Sigmoid colon (tissue), 7 donors: ENCODE data around the gene ENO3. TPM values are rescaled to one million over a fixed set of nuclear protein-coding genes. Genes with fewer than 3 reads are reported as not detected.

ENCODE experiments used
- DNase-seq: peaks from one replicate; pipeline ENCODE4 v3.0.0-alpha.2; 2019
- H3K27ac ChIP-seq, 4 donors: fragments of 200-600 bp; sonication (generic); one replicate each; pipeline ENCODE4 v1.5.1; 2016 to 2019; ENCODE audit warnings: mild to moderate bottlenecking in 1 of 4
- H3K27me3 ChIP-seq, 3 donors: fragments of 200-600 bp; sonication (generic); one replicate each; pipeline ENCODE4 v1.5.1; 2019; ENCODE audit warnings: mild to moderate bottlenecking in 1 of 3
- H3K36me3 ChIP-seq, 4 donors: fragments of 200-600 bp; sonication (generic); one replicate each; pipeline ENCODE4 v1.5.1; 2016 to 2019
- H3K4me1 ChIP-seq, 4 donors: fragments of 200-600 bp; sonication (generic); one replicate each; pipeline ENCODE4 v1.5.1; 2017 to 2019
- H3K4me3 ChIP-seq, 4 donors: fragments of 200-600 bp; sonication (generic); one replicate each; pipeline ENCODE4 v1.5.1; 2017 to 2019; ENCODE audit warnings: mild to moderate bottlenecking in 2 of 4, moderate library complexity in 1 of 4
- H3K9me3 ChIP-seq, 4 donors: fragments of 200-600 bp in 3 of 4; sonication (generic) in 3 of 4; one replicate each; pipeline versions ENCODE4 v1.5.1 to v1.6.1; 2013 to 2019
- EP300 ChIP-seq, 4 donors: sonication (generic); formaldehyde crosslinking; IDR thresholded peaks; one replicate each; pipeline ENCODE4 v1.6.1; 2017; ENCODE audit warnings: antibody characterized with exemption in 4 of 4
- POLR2A ChIP-seq, 2 donors: fragments of 450-650 bp; IDR thresholded peaks; one replicate each; pipeline ENCODE4 v1.6.1; 2016; ENCODE audit warnings: antibody characterized with exemption in 2 of 2, mild to moderate bottlenecking in 2 of 2, moderate library complexity in 2 of 2
- POLR2AphosphoS5 ChIP-seq, 4 donors: sonication (generic); formaldehyde crosslinking; IDR thresholded peaks; one replicate each; pipeline ENCODE4 v1.6.1; 2017; ENCODE audit warnings: antibody characterized with exemption in 4 of 4
- WGBS, 2 donors: extraction: QIAGEN DNeasy Blood & Tissue Kit; methylation state at CpG; one replicate each; pipeline ENCODE4 v1.1.7; 2013; 5-methylcytosine and 5-hydroxymethylcytosine counted together
- intact Hi-C: fragments of 100-400 bp; cut with DNase I; formaldehyde crosslinking; loops from one replicate; pipeline ENCODE4 v1.15.1; 2023
- polyA plus RNA-seq, 3 donors: library from polyadenylated mRNA; stranded (reverse); fragments of 200-250 nt; gene quantifications; one replicate each; pipeline ENCODE4 v1.2.3, GENCODE V29; 2013
- total RNA-seq, 4 donors: library from RNA; depleted of rRNA; stranded (reverse); fragments of >200 nt; gene quantifications; one replicate each; pipeline ENCODE4 v1.1.0, GENCODE V29; 2016
- TF ChIP-seq, protein P1 (sequence below), 4 experiments: fragments of 450-650 bp in 3 of 4; fragments of 200-600 bp in 1 of 4; IDR thresholded peaks; one replicate each; pipeline ENCODE4 v1.5.1; 2016 to 2019; ENCODE audit warnings: antibody characterized with exemption in 4 of 4, mild to moderate bottlenecking in 3 of 4, moderate library complexity in 2 of 4
- donor health status: healthy with polysubstance abuse.
- donor health status: Bipolar disorder and iron deficiency.
- donor health status: healthy.

The ENO3 gene
- total and polyA plus RNA-seq, 7 donors, result 0.69 to 10.3 (median 5.4) TPM

DNA sequence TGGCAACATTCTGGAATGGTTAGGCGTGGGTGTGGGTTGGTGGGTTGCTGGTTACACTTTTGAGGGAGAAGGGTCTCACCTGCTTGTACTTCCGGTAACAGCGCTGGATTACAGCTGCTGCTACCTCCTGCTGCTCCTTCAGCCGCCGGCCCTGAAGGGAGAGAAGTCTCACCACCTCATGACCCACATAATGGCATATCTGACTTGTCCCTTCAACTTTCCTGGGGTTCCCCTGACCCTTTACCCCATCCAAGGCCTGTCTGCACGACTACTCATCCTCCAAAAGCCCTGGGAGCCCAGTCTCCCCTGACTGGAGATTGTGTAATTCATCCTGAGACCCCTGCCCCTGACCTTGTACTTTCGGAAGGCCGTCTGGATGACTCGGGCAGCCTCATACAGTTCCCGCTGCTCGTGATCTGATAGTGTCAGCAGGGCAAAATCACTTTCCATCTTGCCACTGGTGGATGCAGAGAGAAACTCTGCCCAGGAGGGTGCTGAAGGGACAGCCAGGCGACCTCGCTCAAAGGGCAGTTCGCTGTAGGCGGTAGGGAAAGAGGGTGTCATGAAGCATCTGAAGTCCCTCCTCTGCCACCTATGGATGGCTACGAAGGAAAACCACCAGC, 18.7 kb downstream of the ENO3 start:
- H3K4me3 ChIP-seq, result peak overlapping the region in 2 of 4 donors; percentile 68 to 71
- no peaks in the 10 kb centered on the region for H3K9me3 ChIP-seq
- TF ChIP-seq, protein P1, sequence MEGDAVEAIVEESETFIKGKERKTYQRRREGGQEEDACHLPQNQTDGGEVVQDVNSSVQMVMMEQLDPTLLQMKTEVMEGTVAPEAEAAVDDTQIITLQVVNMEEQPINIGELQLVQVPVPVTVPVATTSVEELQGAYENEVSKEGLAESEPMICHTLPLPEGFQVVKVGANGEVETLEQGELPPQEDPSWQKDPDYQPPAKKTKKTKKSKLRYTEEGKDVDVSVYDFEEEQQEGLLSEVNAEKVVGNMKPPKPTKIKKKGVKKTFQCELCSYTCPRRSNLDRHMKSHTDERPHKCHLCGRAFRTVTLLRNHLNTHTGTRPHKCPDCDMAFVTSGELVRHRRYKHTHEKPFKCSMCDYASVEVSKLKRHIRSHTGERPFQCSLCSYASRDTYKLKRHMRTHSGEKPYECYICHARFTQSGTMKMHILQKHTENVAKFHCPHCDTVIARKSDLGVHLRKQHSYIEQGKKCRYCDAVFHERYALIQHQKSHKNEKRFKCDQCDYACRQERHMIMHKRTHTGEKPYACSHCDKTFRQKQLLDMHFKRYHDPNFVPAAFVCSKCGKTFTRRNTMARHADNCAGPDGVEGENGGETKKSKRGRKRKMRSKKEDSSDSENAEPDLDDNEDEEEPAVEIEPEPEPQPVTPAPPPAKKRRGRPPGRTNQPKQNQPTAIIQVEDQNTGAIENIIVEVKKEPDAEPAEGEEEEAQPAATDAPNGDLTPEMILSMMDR (IDR thresholded peaks at IDR 0.05), result no peak
- TF ChIP-seq POLR2AphosphoS5 (IDR thresholded peaks at IDR 0.05) (peak in 1 of 4 donors; percentile 16), EP300 (IDR thresholded peaks at IDR 0.05) (no peak), POLR2A (IDR thresholded peaks at IDR 0.05) (no peak)
- intact Hi-C loops, result loop anchor here (1.0 to 2.0 kb wide), 2 partner anchors 9 to 17 kb away; partner anchors contain the start of gene CAMTA2
- peaks cover 16 to 40% (median 28%) of the 10 kb centered on the region in 4 donors for H3K36me3 ChIP-seq
- H3K4me1 ChIP-seq, result peaks cover 0 to 55% (median 46%) of the 10 kb centered on the region in 4 donors
- peak overlapping the region; percentile 91 to 97 (median 95) for H3K27ac ChIP-seq
- WGBS, 2 donors, result 82 to 88% methylated on average over 16 of the region's 16 CpGs
- DNase-seq, result no peak
- H3K27me3 ChIP-seq, result no peaks in the 10 kb centered on the region

GRCh38 chr17:4970273-4970672, 19.4 kb downstream of the ENO3 start:
- DNase-seq, result peak; percentile 63

DNA sequence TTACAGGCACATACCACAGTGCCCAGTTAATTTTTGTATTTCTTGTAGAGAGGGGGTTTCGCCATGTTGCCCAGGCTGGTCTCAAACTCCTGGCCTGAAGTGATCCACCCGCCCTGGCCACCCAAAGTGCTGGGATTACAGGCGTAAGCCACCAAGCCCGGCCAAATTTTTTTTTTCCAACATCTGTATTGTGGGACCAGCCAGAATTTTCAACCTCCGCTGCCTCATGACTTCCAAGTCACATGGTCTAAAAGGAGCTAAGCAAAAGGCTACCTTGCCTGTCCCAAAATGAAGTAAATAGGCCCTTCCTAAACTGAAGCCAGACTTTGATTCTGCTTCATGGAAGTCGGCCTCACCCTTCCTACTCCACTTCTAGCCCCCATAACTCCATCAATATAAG, 20.9 kb downstream of the ENO3 start:
- no peaks in the 10 kb centered on the region for H3K9me3 ChIP-seq
- WGBS, 2 donors, result 91 to 93% methylated on average over 6 of the region's 6 CpGs
- peaks cover 21 to 53% (median 33%) of the 10 kb centered on the region in 4 donors for H3K36me3 ChIP-seq
- H3K4me3 ChIP-seq, result no peak overlapping the region
- TF ChIP-seq POLR2A (IDR thresholded peaks at IDR 0.05) (no peak), EP300 (IDR thresholded peaks at IDR 0.05) (no peak)
- no peaks in the 10 kb centered on the region for H3K27me3 ChIP-seq
- DNase-seq, result peak; percentile 74
- peaks cover 0 to 35% (median 32%) of the 10 kb centered on the region in 4 donors for H3K4me1 ChIP-seq
- H3K27ac ChIP-seq, result peak overlapping the region; percentile 31 to 97 (median 46)
- intact Hi-C loops, result no loop called here

More at GRCh38 chr17:4970273-4970672, 19.4 kb downstream of the ENO3 start:
- Histone ChIP-seq H3K4me1 (peaks cover 0 to 49% (median 45%) of the 10 kb centered on the region in 4 donors), H3K27ac (peak overlapping the region; percentile 91 to 97 (median 95)), H3K36me3 (peaks cover 16 to 42% (median 28%) of the 10 kb centered on the region in 4 donors), H3K27me3 (no peaks in the 10 kb centered on the region), H3K4me3 (no peak overlapping the region), H3K9me3 (no peaks in the 10 kb centered on the region)
- WGBS, 2 donors, result 95 to 96% methylated on average over 8 of the region's 8 CpGs
- TF ChIP-seq EP300 (IDR thresholded peaks at IDR 0.05) (no peak), POLR2A (IDR thresholded peaks at IDR 0.05) (no peak), POLR2AphosphoS5 (IDR thresholded peaks at IDR 0.05) (no peak)
- TF ChIP-seq, protein P1 (IDR thresholded peaks at IDR 0.05), result no peak
- intact Hi-C loops, result loop anchor here (1.0 kb wide), 1 partner anchor 8 kb away; no protein-coding TSS in a partner anchor

GRCh38 chr17:4972322-4972721, 21.4 kb downstream of the ENO3 start:
- Histone ChIP-seq H3K9me3 (no peaks in the 10 kb centered on the region), H3K27me3 (no peaks in the 10 kb centered on the region), H3K4me3 (no peak overlapping the region), H3K36me3 (peaks cover 26 to 58% (median 38%) of the 10 kb centered on the region in 4 donors), H3K27ac (peak overlapping the region; percentile 31 to 97 (median 46)), H3K4me1 (peaks cover 0 to 35% (median 32%) of the 10 kb centered on the region in 4 donors)
- TF ChIP-seq EP300 (IDR thresholded peaks at IDR 0.05) (no peak), POLR2AphosphoS5 (IDR thresholded peaks at IDR 0.05) (no peak), POLR2A (IDR thresholded peaks at IDR 0.05) (no peak)
- TF ChIP-seq, protein P1 (IDR thresholded peaks at IDR 0.05), result no peak
- WGBS, 2 donors, result 93 to 94% methylated on average over 12 of the region's 12 CpGs
- intact Hi-C loops, result no loop called here
- peak; percentile 69 for DNase-seq

DNA sequence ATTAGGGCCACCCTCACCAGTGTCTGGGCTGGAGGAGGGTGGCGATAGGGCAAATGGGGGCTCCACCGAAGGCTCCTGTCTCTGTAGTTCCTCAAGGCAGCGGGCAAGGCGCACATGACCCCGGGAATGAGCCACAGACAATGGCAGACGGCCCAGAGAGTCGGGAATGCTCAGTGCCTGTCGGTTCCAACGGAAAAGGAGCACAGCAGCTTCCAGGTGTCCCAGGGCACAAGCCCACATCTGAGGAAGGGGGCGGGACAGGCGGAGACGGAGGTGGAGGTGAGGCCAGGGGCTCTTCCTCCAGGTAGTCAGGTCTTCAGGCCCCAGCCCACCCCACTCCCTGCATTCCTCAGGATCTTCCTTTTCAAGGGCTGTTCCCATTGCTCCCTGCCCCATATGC, 21.8 kb downstream of the ENO3 start:
- no peaks in the 10 kb centered on the region for H3K27me3 ChIP-seq
- intact Hi-C loops, result no loop called here
- peak overlapping the region in 3 of 4 donors; percentile 45 to 97 (median 48) for H3K27ac ChIP-seq
- H3K36me3 ChIP-seq, result peaks cover 30 to 62% (median 42%) of the 10 kb centered on the region in 4 donors
- H3K9me3 ChIP-seq, result no peaks in the 10 kb centered on the region
- 88 to 92% methylated on average over 12 of the region's 12 CpGs for WGBS, 2 donors
- H3K4me3 ChIP-seq, result no peak overlapping the region
- DNase-seq, result peak; percentile 61
- TF ChIP-seq EP300 (IDR thresholded peaks at IDR 0.05) (no peak), POLR2AphosphoS5 (IDR thresholded peaks at IDR 0.05) (no peak), POLR2A (IDR thresholded peaks at IDR 0.05) (no peak)
- TF ChIP-seq, protein P1 (IDR thresholded peaks at IDR 0.05), result no peak
- peaks cover 0 to 35% (median 32%) of the 10 kb centered on the region in 4 donors for H3K4me1 ChIP-seq
